PC-9 (cell line): ENCODE data around the gene ABLIM2.

Experiments
- EZH2 ChIP-seq: fragments of 200-600 bp; sonication (generic); IDR thresholded peaks from 2 replicates; pipeline ENCODE4 v1.8.0; 2017; ENCODE audit warnings: antibody characterized with exemption, low read depth
- TF ChIP-seq, protein P1 (sequence below): fragments of 200-600 bp; sonication (generic); conservative IDR thresholded peaks from 2 replicates; pipeline ENCODE4 v1.6.1; 2017; ENCODE audit warnings: mixed run types, antibody characterized with exemption, mild to moderate bottlenecking, moderate library complexity

GRCh38 chr4:8198906-8199593 is 40.4 kb upstream of the ABLIM2 start, which contains the start of gene SH3TC1:
- TF ChIP-seq, protein P1, sequence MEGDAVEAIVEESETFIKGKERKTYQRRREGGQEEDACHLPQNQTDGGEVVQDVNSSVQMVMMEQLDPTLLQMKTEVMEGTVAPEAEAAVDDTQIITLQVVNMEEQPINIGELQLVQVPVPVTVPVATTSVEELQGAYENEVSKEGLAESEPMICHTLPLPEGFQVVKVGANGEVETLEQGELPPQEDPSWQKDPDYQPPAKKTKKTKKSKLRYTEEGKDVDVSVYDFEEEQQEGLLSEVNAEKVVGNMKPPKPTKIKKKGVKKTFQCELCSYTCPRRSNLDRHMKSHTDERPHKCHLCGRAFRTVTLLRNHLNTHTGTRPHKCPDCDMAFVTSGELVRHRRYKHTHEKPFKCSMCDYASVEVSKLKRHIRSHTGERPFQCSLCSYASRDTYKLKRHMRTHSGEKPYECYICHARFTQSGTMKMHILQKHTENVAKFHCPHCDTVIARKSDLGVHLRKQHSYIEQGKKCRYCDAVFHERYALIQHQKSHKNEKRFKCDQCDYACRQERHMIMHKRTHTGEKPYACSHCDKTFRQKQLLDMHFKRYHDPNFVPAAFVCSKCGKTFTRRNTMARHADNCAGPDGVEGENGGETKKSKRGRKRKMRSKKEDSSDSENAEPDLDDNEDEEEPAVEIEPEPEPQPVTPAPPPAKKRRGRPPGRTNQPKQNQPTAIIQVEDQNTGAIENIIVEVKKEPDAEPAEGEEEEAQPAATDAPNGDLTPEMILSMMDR = no peak
- TF ChIP-seq EZH2 = no peak
